ENCODE results near the gene SPATA31C2.

GRCh38 chr9:88168564-88168963 is 30.3 kb upstream of the SPATA31C2 start:
- TF ChIP-seq MEF2B (IDR thresholded peaks at IDR 0.05; ENCODE audit: partially characterized antibody, poor library complexity, severe bottlenecking) = no peak
- TF ChIP-seq GABPA (IDR thresholded peaks at IDR 0.05; ENCODE audit: low read depth) = no peak
- no peak for TF ChIP-seq CTCF (IDR thresholded peaks at IDR 0.05 in 2 of 3, conservative IDR thresholded peaks at IDR 0.05 in 1 of 3; ENCODE audit: control insufficient read depth in 2 of 3, extremely low read depth in 1 of 3, insufficient read depth in 1 of 3, low read depth in 3 of 3, low read length in 3 of 3)
- no peak for TF ChIP-seq CHD4 (IDR thresholded peaks at IDR 0.05)
- TF ChIP-seq SRF (IDR thresholded peaks at IDR 0.05; ENCODE audit: low read depth in 2 of 2, low read length in 2 of 2) = no peak
- no peak for TF ChIP-seq BACH1 (IDR thresholded peaks at IDR 0.05; ENCODE audit: borderline replicate concordance)
- no peak for TF ChIP-seq ZNF384 (IDR thresholded peaks at IDR 0.05; ENCODE audit: borderline replicate concordance, low read depth, low read length)
- TF ChIP-seq MXI1 (IDR thresholded peaks at IDR 0.05; ENCODE audit: low read depth, low read length) = no peak
- no peak for TF ChIP-seq FOXK2 (IDR thresholded peaks at IDR 0.05)

Measured in GM12878 (cell line).